ENCODE measurements around the gene CSRP2.

DNA sequence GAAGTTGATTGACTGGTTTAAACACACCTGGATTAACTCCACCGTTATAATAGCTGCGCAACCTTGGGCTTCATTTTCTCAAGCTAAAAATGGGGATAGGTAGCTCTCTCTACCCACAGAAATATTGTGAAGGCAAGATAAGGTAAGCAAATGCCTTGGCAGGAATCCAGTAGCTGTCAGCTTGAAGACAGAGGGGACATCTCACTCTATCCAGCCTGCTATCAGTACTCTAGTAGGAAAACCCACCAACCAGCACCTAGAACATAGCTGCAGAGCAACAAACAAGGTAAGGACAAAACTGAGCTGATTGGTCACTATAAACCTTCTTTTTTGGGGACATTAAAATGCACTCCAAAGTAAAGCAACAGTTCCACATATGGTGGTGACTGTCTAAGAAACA lies 7.7 kb downstream of the CSRP2 start:
- TF ChIP-seq EP300 (conservative IDR thresholded peaks at IDR 0.05; ENCODE audit: poor library complexity, severe bottlenecking) (no peak), POLR2AphosphoS5 (IDR thresholded peaks at IDR 0.05) (no peak), MXI1 (conservative IDR thresholded peaks at IDR 0.05; ENCODE audit: poor library complexity, severe bottlenecking) (no peak), TAF1 (IDR thresholded peaks at IDR 0.05; ENCODE audit: low read depth) (no peak), EZH2 (IDR thresholded peaks at IDR 0.05; ENCODE audit: borderline replicate concordance, insufficient read depth, low read length, poor library complexity, severe bottlenecking) (no peak)
- TF ChIP-seq, protein P1, sequence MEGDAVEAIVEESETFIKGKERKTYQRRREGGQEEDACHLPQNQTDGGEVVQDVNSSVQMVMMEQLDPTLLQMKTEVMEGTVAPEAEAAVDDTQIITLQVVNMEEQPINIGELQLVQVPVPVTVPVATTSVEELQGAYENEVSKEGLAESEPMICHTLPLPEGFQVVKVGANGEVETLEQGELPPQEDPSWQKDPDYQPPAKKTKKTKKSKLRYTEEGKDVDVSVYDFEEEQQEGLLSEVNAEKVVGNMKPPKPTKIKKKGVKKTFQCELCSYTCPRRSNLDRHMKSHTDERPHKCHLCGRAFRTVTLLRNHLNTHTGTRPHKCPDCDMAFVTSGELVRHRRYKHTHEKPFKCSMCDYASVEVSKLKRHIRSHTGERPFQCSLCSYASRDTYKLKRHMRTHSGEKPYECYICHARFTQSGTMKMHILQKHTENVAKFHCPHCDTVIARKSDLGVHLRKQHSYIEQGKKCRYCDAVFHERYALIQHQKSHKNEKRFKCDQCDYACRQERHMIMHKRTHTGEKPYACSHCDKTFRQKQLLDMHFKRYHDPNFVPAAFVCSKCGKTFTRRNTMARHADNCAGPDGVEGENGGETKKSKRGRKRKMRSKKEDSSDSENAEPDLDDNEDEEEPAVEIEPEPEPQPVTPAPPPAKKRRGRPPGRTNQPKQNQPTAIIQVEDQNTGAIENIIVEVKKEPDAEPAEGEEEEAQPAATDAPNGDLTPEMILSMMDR (IDR thresholded peaks at IDR 0.05; ENCODE audit: poor library complexity, severe bottlenecking), result no peak
- TF ChIP-seq, protein P2, sequence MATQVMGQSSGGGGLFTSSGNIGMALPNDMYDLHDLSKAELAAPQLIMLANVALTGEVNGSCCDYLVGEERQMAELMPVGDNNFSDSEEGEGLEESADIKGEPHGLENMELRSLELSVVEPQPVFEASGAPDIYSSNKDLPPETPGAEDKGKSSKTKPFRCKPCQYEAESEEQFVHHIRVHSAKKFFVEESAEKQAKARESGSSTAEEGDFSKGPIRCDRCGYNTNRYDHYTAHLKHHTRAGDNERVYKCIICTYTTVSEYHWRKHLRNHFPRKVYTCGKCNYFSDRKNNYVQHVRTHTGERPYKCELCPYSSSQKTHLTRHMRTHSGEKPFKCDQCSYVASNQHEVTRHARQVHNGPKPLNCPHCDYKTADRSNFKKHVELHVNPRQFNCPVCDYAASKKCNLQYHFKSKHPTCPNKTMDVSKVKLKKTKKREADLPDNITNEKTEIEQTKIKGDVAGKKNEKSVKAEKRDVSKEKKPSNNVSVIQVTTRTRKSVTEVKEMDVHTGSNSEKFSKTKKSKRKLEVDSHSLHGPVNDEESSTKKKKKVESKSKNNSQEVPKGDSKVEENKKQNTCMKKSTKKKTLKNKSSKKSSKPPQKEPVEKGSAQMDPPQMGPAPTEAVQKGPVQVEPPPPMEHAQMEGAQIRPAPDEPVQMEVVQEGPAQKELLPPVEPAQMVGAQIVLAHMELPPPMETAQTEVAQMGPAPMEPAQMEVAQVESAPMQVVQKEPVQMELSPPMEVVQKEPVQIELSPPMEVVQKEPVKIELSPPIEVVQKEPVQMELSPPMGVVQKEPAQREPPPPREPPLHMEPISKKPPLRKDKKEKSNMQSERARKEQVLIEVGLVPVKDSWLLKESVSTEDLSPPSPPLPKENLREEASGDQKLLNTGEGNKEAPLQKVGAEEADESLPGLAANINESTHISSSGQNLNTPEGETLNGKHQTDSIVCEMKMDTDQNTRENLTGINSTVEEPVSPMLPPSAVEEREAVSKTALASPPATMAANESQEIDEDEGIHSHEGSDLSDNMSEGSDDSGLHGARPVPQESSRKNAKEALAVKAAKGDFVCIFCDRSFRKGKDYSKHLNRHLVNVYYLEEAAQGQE (IDR thresholded peaks at IDR 0.05; ENCODE audit: borderline replicate concordance), result no peak
